Measurements from ENCODE around the gene YIPF6. TPM values are rescaled to one million over a fixed set of nuclear protein-coding genes. Genes with fewer than 3 reads are reported as not detected.

The YIPF6 gene, protein sequence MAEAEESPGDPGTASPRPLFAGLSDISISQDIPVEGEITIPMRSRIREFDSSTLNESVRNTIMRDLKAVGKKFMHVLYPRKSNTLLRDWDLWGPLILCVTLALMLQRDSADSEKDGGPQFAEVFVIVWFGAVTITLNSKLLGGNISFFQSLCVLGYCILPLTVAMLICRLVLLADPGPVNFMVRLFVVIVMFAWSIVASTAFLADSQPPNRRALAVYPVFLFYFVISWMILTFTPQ
- 39.6 and 50.8 TPM in 2 replicates for polyA plus RNA-seq

DNA sequence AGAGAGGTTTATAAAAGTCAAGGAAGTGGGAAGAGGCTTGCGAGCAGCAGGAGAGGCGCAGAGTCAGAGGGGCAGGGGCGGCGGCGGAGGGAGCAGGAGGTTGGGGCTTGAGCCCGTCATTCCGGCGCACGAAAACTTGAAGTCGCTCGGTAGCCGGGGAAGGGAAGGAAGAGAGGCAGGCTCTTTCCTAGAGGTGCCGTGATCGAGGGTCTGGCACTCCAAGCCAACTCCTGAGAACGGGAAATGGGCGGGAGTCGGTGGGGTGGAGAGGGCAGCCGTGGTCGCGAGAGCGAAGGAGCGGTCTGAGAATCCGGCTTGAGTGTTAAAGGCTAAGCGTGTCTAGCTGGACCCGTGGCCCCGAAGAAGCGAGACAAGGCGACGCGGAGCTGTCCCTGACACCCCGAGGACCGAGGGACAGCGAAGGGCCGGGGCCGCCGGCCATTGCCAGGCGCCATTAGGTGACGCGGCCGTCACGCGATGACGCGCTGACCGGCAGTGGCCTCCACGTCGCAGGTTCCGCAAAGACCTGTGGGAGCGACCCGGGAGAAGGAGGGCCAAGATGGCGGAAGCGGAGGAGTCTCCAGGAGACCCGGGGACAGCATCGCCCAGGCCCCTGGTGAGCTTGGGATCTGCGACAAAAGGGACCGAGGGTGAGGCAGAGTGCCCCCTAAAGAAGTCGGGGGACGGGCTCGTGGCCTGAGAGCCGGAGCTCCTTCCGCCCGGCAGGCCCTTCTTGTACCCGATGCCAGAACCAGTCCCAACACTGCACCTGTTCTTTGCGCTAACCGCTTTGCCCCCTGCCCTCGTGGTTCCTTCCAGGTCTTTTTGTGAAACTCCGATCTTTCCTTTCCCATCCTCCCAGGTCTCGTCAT lies at the start of gene YIPF6:
Gene YIPF6 (plus strand): TSS at position 544 of the 872 bp plus-strand sequence. CDS start 16 bp downstream, at position 560.

Other genes starting within 250 kb of the YIPF6 start
- gene OPHN1, start 65.6 kb upstream of the YIPF6 start, polyA plus RNA-seq, result 4.9 and 5.7 TPM in 2 replicates
- gene STARD8, start 148.6 kb downstream of the YIPF6 start, polyA plus RNA-seq, result 0.06 and 0.32 TPM in 2 replicates

Measured in Purkinje cell (primary cell).